HG03520 (cell line): Measurements from ENCODE around the gene GBF1.

Experiments
- ATAC-seq: cut with Tn5 transposase; IDR thresholded peaks from one replicate; pipeline ENCODE4 v1.9.1; 2021; ENCODE audit warnings: mild to moderate bottlenecking, moderate library complexity; ENCODE audit not compliant: unreplicated experiment

Gene GBF1

GRCh38 chr10:102420714-102421506, 175.6 kb downstream of the GBF1 start, which contains the start of gene FBXL15:
Gene FBXL15, plus strand, starts transcription at chr10:102420836. Its CDS starts 294 bp downstream, at chr10:102421130.
- peak; percentile 58 for ATAC-seq

- ATAC-seq = peak; percentile 1
Observed at GRCh38 chr10:102421507-102421756, 176.1 kb downstream of the GBF1 start.

GRCh38 chr10:102421757-102422512, 176.6 kb downstream of the GBF1 start:
- ATAC-seq = no peak

DNA sequence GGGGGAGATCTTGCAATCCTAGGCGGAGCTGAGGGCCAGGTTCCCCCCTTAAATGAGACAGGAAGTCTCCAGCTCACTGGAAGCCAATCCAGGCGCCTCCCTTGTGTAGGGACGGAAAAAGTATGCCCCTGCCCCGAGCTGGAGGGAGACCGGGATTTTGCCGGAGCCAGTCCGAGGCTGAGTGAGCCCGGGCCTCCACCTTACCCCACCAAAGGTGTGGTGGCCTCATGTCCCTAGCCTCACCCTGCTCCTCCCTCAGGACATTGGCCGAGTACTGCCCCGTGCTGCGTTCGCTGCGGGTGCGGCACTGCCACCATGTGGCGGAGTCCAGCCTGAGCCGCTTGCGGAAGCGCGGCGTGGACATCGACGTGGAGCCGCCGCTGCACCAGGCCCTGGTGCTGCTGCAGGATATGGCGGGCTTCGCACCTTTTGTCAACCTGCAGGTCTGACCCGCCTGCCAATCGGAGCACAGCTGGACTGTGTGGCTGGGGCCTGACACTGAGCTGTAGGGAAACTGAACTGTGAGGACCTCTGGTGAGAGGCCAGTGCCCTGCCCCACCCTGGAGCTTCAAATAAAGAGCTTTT, 177.3 kb downstream of the GBF1 start:
- ATAC-seq = no peak

GRCh38 chr10:102423372-102423968, 178.1 kb downstream of the GBF1 start:
- ATAC-seq = no peak

GRCh38 chr10:102424145-102424544, 178.8 kb downstream of the GBF1 start:
- ATAC-seq = no peak

DNA sequence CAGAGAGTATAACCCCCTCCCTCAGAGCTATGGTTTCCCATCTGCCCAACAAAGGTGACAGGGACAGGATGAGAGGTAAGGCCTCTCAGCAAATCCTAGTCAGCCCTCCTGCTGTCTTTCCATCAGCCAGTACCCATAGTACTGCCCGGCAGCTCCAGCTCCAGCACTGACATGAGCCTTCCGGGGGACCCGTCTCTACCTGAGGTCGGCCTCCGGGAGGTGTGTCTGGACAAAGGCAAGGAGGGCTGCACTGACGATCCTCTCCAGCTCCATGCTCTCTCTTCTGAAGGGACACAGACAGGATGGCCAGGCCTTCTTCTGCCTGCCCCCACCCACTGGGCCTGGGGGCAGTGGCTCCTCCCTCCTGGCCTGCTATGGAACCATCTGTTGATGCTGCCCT, 179.6 kb downstream of the GBF1 start:
- ATAC-seq = no peak

DNA sequence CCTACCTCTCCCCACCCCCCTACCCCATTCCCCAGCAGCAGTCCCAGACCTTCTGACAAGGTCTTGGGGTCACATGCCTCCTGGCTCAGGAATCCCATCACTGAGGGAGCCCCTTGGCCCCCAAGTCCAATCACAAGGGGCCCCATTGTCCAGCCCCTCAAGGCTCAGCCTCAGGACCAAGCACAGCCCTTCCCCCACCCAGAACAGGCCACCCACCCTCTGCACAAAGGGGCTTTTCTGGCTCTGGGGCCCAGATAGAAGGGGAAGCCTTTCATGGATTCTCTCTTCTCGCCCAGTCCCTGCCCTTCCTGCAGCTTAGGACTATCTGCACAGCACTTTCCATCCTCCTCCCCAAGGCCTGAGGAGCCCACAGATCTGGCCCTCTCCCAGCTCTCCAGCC, 180.1 kb downstream of the GBF1 start:
- no peak for ATAC-seq

GRCh38 chr10:102426803-102427287, 181.5 kb downstream of the GBF1 start:
- ATAC-seq = no peak

- ATAC-seq = no peak
Observed at GRCh38 chr10:102429468-102429867, 184.1 kb downstream of the GBF1 start.

GRCh38 chr10:102431452-102432124, 186.3 kb downstream of the GBF1 start:
- ATAC-seq = no peak
